ENCODE measurements around the gene TREML2. TPM values are rescaled to one million over a fixed set of nuclear protein-coding genes. Genes with fewer than 3 reads are reported as not detected.

Gene TREML2
- polyA plus RNA-seq, 1 donor from 2014 or later = not detected

DNA sequence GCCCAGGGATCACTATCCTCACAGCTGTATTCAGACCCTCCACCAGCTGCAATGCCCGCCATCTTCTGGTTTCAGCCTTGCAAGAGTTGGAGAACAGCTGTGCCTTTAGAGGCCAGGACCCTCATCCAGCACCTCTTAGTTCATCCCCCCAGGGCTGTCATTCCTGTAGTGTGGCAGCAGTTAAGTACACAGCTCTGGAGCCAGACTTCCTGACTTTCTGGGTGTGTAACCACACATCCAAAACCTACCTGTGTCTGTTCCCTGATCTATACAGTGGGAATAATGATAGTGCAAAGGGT lies 37.6 kb downstream of the TREML2 start:
- Histone ChIP-seq H2AFZ (ENCODE audit: low read depth, low read length) (no peak overlapping the region), H3K9me2 (ENCODE audit: insufficient read depth, low read length) (no peaks in the 10 kb centered on the region), H3K27me3 (ENCODE audit: insufficient read depth, low read depth, low read length) (no peaks in the 10 kb centered on the region), H3K27ac (ENCODE audit: low read length) (no peak overlapping the region), H3K9ac (ENCODE audit: low read length) (no peak overlapping the region), H4K20me1 (ENCODE audit: insufficient read depth) (no peaks in the 10 kb centered on the region), H3K4me2 (ENCODE audit: low read length) (no peak overlapping the region), H3K36me3 (ENCODE audit: insufficient read depth, low read length) (no peaks in the 10 kb centered on the region), H3K4me3 (ENCODE audit: low read length) (no peak overlapping the region), H3K9me3 (ENCODE audit: low read length) (no peaks in the 10 kb centered on the region), H3K79me2 (replicated peaks; ENCODE audit: insufficient read depth, low read length) (no peaks in the 10 kb centered on the region), H3F3A (ENCODE audit: insufficient read depth, low read length, poor library complexity, severe bottlenecking) (no peaks in the 10 kb centered on the region)
- TF ChIP-seq RAD21 (conservative IDR thresholded peaks at IDR 0.05) (no peak), EP300 (conservative IDR thresholded peaks at IDR 0.05; ENCODE audit: poor library complexity, severe bottlenecking) (no peak), MXI1 (conservative IDR thresholded peaks at IDR 0.05; ENCODE audit: poor library complexity, severe bottlenecking) (no peak), SMC3 (conservative IDR thresholded peaks at IDR 0.05; ENCODE audit: poor library complexity) (no peak), EZH2 (IDR thresholded peaks at IDR 0.05; ENCODE audit: borderline replicate concordance, insufficient read depth, low read length, poor library complexity, severe bottlenecking) (no peak), POLR2AphosphoS5 (IDR thresholded peaks at IDR 0.05) (no peak), TAF1 (IDR thresholded peaks at IDR 0.05; ENCODE audit: low read depth) (no peak)
- TF ChIP-seq, protein P1, sequence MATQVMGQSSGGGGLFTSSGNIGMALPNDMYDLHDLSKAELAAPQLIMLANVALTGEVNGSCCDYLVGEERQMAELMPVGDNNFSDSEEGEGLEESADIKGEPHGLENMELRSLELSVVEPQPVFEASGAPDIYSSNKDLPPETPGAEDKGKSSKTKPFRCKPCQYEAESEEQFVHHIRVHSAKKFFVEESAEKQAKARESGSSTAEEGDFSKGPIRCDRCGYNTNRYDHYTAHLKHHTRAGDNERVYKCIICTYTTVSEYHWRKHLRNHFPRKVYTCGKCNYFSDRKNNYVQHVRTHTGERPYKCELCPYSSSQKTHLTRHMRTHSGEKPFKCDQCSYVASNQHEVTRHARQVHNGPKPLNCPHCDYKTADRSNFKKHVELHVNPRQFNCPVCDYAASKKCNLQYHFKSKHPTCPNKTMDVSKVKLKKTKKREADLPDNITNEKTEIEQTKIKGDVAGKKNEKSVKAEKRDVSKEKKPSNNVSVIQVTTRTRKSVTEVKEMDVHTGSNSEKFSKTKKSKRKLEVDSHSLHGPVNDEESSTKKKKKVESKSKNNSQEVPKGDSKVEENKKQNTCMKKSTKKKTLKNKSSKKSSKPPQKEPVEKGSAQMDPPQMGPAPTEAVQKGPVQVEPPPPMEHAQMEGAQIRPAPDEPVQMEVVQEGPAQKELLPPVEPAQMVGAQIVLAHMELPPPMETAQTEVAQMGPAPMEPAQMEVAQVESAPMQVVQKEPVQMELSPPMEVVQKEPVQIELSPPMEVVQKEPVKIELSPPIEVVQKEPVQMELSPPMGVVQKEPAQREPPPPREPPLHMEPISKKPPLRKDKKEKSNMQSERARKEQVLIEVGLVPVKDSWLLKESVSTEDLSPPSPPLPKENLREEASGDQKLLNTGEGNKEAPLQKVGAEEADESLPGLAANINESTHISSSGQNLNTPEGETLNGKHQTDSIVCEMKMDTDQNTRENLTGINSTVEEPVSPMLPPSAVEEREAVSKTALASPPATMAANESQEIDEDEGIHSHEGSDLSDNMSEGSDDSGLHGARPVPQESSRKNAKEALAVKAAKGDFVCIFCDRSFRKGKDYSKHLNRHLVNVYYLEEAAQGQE (IDR thresholded peaks at IDR 0.05; ENCODE audit: borderline replicate concordance) = no peak
- TF ChIP-seq, protein P2, sequence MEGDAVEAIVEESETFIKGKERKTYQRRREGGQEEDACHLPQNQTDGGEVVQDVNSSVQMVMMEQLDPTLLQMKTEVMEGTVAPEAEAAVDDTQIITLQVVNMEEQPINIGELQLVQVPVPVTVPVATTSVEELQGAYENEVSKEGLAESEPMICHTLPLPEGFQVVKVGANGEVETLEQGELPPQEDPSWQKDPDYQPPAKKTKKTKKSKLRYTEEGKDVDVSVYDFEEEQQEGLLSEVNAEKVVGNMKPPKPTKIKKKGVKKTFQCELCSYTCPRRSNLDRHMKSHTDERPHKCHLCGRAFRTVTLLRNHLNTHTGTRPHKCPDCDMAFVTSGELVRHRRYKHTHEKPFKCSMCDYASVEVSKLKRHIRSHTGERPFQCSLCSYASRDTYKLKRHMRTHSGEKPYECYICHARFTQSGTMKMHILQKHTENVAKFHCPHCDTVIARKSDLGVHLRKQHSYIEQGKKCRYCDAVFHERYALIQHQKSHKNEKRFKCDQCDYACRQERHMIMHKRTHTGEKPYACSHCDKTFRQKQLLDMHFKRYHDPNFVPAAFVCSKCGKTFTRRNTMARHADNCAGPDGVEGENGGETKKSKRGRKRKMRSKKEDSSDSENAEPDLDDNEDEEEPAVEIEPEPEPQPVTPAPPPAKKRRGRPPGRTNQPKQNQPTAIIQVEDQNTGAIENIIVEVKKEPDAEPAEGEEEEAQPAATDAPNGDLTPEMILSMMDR (IDR thresholded peaks at IDR 0.05; ENCODE audit: poor library complexity, severe bottlenecking) = no peak

DNA sequence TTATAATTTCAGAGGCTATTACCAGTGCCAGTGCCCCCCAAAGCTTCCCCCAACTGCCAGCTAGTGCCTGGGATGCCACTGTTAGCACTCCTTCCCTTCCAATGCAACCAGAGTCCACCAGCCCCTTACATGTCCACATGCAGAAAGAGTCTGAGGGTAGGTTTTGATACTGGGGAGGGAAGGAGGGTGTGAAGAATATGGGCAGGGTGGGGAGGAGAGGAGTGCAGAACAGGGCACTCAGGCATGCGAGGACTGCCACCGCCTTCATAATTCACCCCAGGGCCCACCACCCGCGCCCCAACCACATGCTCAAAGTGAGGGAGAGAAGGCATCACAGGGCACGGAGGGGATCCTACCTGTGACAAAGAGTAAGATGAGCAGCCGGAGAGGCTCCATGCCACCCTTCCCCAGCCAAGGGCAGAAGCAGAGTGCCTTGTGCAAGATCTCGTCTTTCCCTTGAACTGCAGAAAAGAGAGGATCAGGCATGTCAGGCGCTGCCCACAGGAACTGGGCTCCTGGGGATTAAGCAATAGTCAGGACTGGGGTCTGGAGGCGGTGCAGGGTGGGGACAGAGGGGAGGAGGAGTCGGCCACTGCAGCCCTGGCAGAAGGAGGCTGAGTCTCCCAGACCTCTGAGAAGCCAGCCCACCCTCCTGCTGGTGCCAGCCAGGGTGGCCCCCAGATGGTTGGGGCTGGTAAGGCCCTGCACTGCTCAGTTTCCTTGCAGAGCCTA lies 38.1 kb downstream of the TREML2 start, which contains the start of gene TREM2:
Gene TREM2 (minus strand): TSS at position 430 of the 732 bp plus-strand sequence. CDS start 34 bp downstream, at position 396.
- Histone ChIP-seq H3K4me3 (ENCODE audit: low read length) (no peak within 1 kb of the TSS), H2AFZ (ENCODE audit: low read depth, low read length) (no peak within 1 kb of the TSS), H3K79me2 (replicated peaks; ENCODE audit: insufficient read depth, low read length) (no peaks in the 10 kb centered on the region), H3K4me2 (ENCODE audit: low read length) (no peak within 1 kb of the TSS), H3K9ac (ENCODE audit: low read length) (no peak within 1 kb of the TSS), H3K36me3 (ENCODE audit: insufficient read depth, low read length) (no peaks in the 10 kb centered on the region), H3K27me3 (ENCODE audit: insufficient read depth, low read depth, low read length) (no peaks in the 10 kb centered on the region), H3K9me3 (ENCODE audit: low read length) (no peaks in the 10 kb centered on the region), H4K20me1 (ENCODE audit: insufficient read depth) (no peaks in the 10 kb centered on the region), H3K27ac (ENCODE audit: low read length) (no peak within 1 kb of the TSS), H3F3A (ENCODE audit: insufficient read depth, low read length, poor library complexity, severe bottlenecking) (no peaks in the 10 kb centered on the region), H3K9me2 (ENCODE audit: insufficient read depth, low read length) (no peaks in the 10 kb centered on the region)
- TF ChIP-seq SMC3 (conservative IDR thresholded peaks at IDR 0.05; ENCODE audit: poor library complexity) = no peak
